ENCODE data around the gene SGPP2.

SGPP2 gene

DNA sequence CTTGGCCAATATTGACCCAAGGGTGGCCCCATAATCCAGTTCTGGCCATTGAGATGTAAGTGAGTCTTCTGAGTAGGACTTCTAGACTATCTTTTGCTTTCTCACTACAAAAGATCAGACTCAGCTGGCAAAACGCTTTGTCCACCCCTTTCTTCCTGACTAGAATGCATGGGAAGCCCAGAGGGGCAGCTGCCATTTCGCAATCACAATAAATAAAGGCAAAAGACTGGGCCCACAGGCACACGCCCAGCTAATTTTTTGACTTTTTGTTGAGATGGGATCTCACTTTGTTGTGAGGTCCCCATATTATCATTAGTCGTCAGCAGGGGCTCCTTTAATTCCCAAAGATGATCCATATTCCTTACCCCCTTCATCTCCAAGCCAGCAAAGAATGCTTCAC is 41.1 kb upstream of the SGPP2 start:
- no peak for TF ChIP-seq OSR2 (tag by site-specific recombination; IDR thresholded peaks at IDR 0.05)
- TF ChIP-seq TCF7L2 (IDR thresholded peaks at IDR 0.05; ENCODE audit: borderline replicate concordance, low read depth, low read length), result no peak
- TF ChIP-seq ZNF223 (tag by site-specific recombination; IDR thresholded peaks at IDR 0.05), result no peak
- no peaks in the 10 kb centered on the region; the same call in 1 of the 2 replicates for H3K9me3 ChIP-seq (ENCODE audit: control insufficient read depth, insufficient read depth, low read depth, low read length)
- H3K4me1 ChIP-seq (ENCODE audit: control insufficient read depth, insufficient read depth, low read length), result no peaks in the 10 kb centered on the region
- H3K36me3 ChIP-seq (ENCODE audit: control insufficient read depth in 2 of 2, insufficient read depth in 1 of 2, low read length in 2 of 2), result no peaks in the 10 kb centered on the region
- POLR2A ChIA-PET, result no interaction called here
- CTCF ChIA-PET, result no interaction called here
- no peak overlapping the region for H3K4me3 ChIP-seq (ENCODE audit: low read depth, low read length)
- H3K27ac ChIP-seq (ENCODE audit: extremely low read depth, low read depth, low read length), result no peak overlapping the region

DNA sequence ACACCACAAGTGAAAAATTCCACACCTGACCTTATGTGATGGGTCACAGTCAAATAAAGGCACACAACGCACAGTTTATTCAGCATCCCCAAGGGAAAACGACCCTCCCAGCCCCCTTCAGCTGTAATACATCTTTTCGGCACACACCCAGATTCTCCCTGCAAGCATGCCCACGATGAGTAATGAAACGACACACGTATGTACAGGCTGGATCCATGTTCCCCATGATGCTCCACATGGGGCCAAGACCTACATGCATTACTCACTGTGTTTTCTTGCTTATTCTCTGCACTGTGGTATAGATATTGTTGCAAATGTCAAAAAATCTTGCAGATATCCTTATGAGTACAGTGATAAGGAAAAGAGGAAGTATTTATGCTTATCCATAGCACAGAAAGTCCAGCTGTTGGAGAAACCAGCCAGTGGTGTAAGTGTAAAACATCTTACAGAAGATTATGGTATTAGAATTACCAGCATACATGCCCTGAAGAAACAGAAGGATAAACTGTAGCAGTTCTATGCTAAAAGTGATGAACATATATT is 32.5 kb upstream of the SGPP2 start:
- H3K4me1 ChIP-seq (ENCODE audit: control insufficient read depth, insufficient read depth, low read length), result no peaks in the 10 kb centered on the region
- POLR2A ChIA-PET, result no interaction called here
- no peaks in the 10 kb centered on the region; the same call in 1 of the 2 replicates for H3K9me3 ChIP-seq (ENCODE audit: control insufficient read depth, insufficient read depth, low read depth, low read length)
- H3K27ac ChIP-seq (ENCODE audit: extremely low read depth, low read depth, low read length), result no peak overlapping the region
- TF ChIP-seq ZNF121 (tag by site-specific recombination; IDR thresholded peaks at IDR 0.05) (no peak), ZNF658 (tag by site-specific recombination; IDR thresholded peaks at IDR 0.05) (no peak), ZNF514 (tag by site-specific recombination; IDR thresholded peaks at IDR 0.05) (no peak), ZNF48 (tag by site-specific recombination; IDR thresholded peaks at IDR 0.05) (no peak), GLI2 (tag by site-specific recombination; IDR thresholded peaks at IDR 0.05; ENCODE audit: borderline replicate concordance, low read depth) (no peak), IKZF3 (tag by site-specific recombination; IDR thresholded peaks at IDR 0.05) (no peak), GFI1B (tag by site-specific recombination; IDR thresholded peaks at IDR 0.05) (no peak), ZNF157 (tag by site-specific recombination; IDR thresholded peaks at IDR 0.05) (no peak), ZNF138 (tag by site-specific recombination; IDR thresholded peaks at IDR 0.05; ENCODE audit: borderline replicate concordance) (no peak), YY1 (tag by site-specific recombination; IDR thresholded peaks at IDR 0.05) (no peak), TCF7L2 (IDR thresholded peaks at IDR 0.05; ENCODE audit: borderline replicate concordance, low read depth, low read length) (no peak), KLF7 (tag by site-specific recombination; IDR thresholded peaks at IDR 0.05; ENCODE audit: borderline replicate concordance) (no peak)
- TF ChIP-seq, protein P1, sequence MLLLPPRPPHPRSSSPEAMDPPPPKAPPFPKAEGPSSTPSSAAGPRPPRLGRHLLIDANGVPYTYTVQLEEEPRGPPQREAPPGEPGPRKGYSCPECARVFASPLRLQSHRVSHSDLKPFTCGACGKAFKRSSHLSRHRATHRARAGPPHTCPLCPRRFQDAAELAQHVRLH (tag by site-specific recombination; IDR thresholded peaks at IDR 0.05), result no peak
- TF ChIP-seq, protein P2, sequence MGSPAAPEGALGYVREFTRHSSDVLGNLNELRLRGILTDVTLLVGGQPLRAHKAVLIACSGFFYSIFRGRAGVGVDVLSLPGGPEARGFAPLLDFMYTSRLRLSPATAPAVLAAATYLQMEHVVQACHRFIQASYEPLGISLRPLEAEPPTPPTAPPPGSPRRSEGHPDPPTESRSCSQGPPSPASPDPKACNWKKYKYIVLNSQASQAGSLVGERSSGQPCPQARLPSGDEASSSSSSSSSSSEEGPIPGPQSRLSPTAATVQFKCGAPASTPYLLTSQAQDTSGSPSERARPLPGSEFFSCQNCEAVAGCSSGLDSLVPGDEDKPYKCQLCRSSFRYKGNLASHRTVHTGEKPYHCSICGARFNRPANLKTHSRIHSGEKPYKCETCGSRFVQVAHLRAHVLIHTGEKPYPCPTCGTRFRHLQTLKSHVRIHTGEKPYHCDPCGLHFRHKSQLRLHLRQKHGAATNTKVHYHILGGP (tag by site-specific recombination; IDR thresholded peaks at IDR 0.05), result no peak
- TF ChIP-seq, protein P3, sequence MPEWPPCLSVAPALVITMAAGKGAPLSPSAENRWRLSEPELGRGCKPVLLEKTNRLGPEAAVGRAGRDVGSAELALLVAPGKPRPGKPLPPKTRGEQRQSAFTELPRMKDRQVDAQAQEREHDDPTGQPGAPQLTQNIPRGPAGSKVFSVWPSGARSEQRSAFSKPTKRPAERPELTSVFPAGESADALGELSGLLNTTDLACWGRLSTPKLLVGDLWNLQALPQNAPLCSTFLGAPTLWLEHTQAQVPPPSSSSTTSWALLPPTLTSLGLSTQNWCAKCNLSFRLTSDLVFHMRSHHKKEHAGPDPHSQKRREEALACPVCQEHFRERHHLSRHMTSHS (tag by site-specific recombination; IDR thresholded peaks at IDR 0.05), result no peak
- TF ChIP-seq, protein P4, sequence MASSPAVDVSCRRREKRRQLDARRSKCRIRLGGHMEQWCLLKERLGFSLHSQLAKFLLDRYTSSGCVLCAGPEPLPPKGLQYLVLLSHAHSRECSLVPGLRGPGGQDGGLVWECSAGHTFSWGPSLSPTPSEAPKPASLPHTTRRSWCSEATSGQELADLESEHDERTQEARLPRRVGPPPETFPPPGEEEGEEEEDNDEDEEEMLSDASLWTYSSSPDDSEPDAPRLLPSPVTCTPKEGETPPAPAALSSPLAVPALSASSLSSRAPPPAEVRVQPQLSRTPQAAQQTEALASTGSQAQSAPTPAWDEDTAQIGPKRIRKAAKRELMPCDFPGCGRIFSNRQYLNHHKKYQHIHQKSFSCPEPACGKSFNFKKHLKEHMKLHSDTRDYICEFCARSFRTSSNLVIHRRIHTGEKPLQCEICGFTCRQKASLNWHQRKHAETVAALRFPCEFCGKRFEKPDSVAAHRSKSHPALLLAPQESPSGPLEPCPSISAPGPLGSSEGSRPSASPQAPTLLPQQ (tag by site-specific recombination; IDR thresholded peaks at IDR 0.05), result no peak
- TF ChIP-seq, protein P5, sequence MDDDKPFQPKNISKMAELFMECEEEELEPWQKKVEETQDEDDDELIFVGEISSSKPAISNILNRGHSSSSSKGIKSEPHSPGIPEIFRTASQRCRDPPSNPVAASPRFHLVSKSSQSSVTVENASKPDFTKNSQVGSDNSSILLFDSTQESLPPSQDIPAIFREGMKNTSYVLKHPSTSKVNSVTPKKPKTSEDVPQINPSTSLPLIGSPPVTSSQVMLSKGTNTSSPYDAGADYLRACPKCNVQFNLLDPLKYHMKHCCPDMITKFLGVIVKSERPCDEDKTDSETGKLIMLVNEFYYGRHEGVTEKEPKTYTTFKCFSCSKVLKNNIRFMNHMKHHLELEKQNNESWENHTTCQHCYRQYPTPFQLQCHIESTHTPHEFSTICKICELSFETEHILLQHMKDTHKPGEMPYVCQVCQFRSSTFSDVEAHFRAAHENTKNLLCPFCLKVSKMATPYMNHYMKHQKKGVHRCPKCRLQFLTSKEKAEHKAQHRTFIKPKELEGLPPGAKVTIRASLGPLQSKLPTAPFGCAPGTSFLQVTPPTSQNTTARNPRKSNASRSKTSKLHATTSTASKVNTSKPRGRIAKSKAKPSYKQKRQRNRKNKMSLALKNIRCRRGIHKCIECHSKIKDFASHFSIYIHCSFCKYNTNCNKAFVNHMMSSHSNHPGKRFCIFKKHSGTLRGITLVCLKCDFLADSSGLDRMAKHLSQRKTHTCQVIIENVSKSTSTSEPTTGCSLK (tag by site-specific recombination; IDR thresholded peaks at IDR 0.05), result no peak
- TF ChIP-seq, protein P6, sequence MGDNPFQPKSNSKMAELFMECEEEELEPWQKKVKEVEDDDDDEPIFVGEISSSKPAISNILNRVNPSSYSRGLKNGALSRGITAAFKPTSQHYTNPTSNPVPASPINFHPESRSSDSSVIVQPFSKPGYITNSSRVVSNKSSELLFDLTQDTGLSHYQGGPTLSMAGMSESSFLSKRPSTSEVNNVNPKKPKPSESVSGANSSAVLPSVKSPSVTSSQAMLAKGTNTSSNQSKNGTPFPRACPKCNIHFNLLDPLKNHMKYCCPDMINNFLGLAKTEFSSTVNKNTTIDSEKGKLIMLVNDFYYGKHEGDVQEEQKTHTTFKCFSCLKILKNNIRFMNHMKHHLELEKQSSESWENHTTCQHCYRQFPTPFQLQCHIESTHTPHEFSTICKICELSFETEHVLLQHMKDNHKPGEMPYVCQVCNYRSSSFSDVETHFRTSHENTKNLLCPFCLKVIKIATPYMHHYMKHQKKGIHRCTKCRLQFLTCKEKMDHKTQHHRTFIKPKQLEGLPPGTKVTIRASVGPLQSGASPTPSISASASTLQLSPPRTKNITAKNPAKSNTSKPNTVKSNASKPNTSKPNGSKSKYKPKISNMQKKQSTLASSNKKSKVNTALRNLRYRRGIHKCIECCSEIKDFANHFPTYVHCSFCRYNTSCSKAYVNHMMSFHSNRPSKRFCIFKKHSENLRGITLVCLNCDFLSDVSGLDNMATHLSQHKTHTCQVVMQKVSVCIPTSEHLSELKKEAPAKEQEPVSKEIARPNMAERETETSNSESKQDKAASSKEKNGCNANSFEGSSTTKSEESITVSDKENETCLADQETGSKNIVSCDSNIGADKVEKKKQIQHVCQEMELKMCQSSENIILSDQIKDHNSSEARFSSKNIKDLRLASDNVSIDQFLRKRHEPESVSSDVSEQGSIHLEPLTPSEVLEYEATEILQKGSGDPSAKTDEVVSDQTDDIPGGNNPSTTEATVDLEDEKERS (tag by site-specific recombination; IDR thresholded peaks at IDR 0.05), result no peak
- no peaks in the 10 kb centered on the region for H3K36me3 ChIP-seq (ENCODE audit: control insufficient read depth in 2 of 2, insufficient read depth in 1 of 2, low read length in 2 of 2)
- H3K4me3 ChIP-seq (ENCODE audit: low read depth, low read length), result no peak overlapping the region
- CTCF ChIA-PET, result no interaction called here
